ENCODE data around the gene MT1F. TPM values are rescaled to one million over a fixed set of nuclear protein-coding genes. Genes with fewer than 3 reads are reported as not detected.
"Not testable (repeated sequence)": the region's sequence is repeated elsewhere in the genome, so short reads cannot be mapped to it uniquely, and the experiment has no call there.

The MT1F gene
- total and polyA plus RNA-seq, 2 of the 4 experiments (the other 2 are of a cell fraction), result 0.56 TPM; not detected in 1

DNA sequence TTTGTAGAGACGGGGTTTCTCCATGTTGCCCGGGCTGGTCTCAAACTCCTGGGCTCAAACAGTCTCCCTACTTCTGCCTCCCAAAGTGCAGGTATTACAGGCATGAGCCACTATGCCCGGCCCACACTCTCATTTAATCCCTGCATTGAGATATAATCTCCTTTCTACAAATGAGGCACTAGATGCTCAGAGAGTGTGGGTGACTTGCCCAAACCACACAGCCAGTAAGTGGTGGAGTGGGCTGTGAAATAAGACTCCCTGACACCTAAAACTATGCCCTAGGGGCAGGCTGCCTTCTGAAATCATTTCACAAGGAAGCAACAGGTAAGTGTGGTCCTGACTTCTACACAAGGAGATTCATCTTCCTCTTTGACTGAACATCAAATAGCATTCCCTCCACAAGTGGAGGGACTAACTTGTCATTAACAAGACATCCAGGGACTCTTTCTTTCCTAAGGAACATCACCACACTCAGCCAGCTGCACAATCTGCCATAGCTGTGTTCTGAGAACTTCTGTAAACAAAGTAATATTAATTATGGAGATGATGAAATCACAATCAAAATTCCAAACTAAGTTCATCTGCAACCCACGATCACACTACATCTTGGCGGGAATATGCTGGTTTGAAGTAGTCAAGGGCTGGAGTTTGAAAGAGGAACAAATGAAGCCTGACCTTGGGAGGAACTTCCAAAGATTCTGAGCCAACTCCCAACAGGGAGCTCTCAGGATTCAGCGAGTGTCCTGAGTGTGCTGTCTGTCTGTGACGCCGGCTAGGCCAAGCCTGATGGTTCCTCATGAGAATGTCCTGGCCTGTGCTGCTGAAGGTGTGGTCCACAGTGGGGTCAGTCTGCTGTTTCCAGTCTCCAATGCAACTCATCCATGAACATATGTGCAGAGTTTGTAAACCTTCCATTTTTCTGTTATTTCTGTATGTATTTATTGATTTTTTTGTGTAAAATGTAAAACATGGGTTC is 7.8 kb downstream of the MT1F start:
- H3K27ac ChIP-seq (ENCODE audit: insufficient read depth, low read length); H4K5ac ChIP-seq (ENCODE audit: low read depth, low read length); H3K9ac ChIP-seq (ENCODE audit: low read depth, low read length); H3K36me3 ChIP-seq (ENCODE audit: control insufficient read depth, insufficient read depth, low read length); dilution Hi-C loops (cut with HindIII; ENCODE audit: low sequenced_read_pairs, unreplicated experiment); H3K4me2 ChIP-seq (ENCODE audit: low read depth, low read length); H2BK5ac ChIP-seq (ENCODE audit: low read depth, low read length, poor library complexity, severe bottlenecking); H3K18ac ChIP-seq (ENCODE audit: low read depth, low read length); H4K91ac ChIP-seq (ENCODE audit: insufficient read depth, low read depth, low read length); H3K56ac ChIP-seq (ENCODE audit: extremely low read depth, insufficient read depth, low read length); POLR2A ChIA-PET (ENCODE audit: unreplicated experiment); ATAC-seq (ENCODE audit: low read depth); BruUV-seq (replicated peaks); intact Hi-C loops (cut with micrococcal nuclease); H2BK20ac ChIP-seq (ENCODE audit: low read depth, low read length); H3K4me3 ChIP-seq (ENCODE audit: insufficient read depth, low read depth, low read length); DNase-seq; H3K9me1 ChIP-seq (ENCODE audit: insufficient read depth, low read length); H3K79me1 ChIP-seq (ENCODE audit: low read depth in 1 of 2, low read length in 2 of 2); H2BK120ac ChIP-seq (ENCODE audit: low read depth, low read length); H2AK5ac ChIP-seq (ENCODE audit: low read depth, low read length); H3K23ac ChIP-seq (ENCODE audit: low read depth, low read length); H2AFZ ChIP-seq (replicated peaks; ENCODE audit: low read length, poor library complexity); H3K4me1 ChIP-seq (ENCODE audit: control insufficient read depth, insufficient read depth, low read length); in situ Hi-C loops (cut with MboI; ENCODE audit: low sequenced_read_pairs); H4K20me1 ChIP-seq (ENCODE audit: insufficient read depth, low read length); H3K14ac ChIP-seq (replicated peaks; ENCODE audit: low read depth, low read length); H4K8ac ChIP-seq (ENCODE audit: low read depth in 2 of 2, low read length in 2 of 2); H3K9me3 ChIP-seq (ENCODE audit: control insufficient read depth, insufficient read depth, low read length); CTCF ChIA-PET; H3K4ac ChIP-seq (ENCODE audit: low read depth, low read length); H2AK9ac ChIP-seq (replicated peaks; ENCODE audit: low read depth, low read length, poor library complexity); H2BK15ac ChIP-seq (ENCODE audit: low read depth, low read length): not testable (repeated sequence)
- WGBS, 2 experiments (ENCODE audit: extremely low coverage in 2 of 2, insufficient read length in 1 of 2), result no CpG with 5 or more reads among the region's 8 CpGs
- H3K27me3 ChIP-seq (ENCODE audit: control insufficient read depth, insufficient read depth, low read length), result peaks cover 93% of the 10 kb centered on the region
